Urinary bladder (tissue), 4 donors: ENCODE data around the gene RPS6KA2. TPM values are rescaled to one million over a fixed set of nuclear protein-coding genes. Genes with fewer than 3 reads are reported as not detected.

ENCODE experiments used
- DNase-seq: peaks from one replicate; pipeline ENCODE4 v3.0.0-alpha.2; 2015; ENCODE audit errors: extremely low spot score
- H3K27ac ChIP-seq: one replicate; pipeline ENCODE4 v1.5.1; 2013; ENCODE audit warnings: low read depth, mild to moderate bottlenecking, moderate library complexity
- H3K36me3 ChIP-seq: one replicate; pipeline ENCODE4 v1.6.1; 2013; ENCODE audit warnings: mild to moderate bottlenecking, moderate library complexity; ENCODE audit not compliant: insufficient read depth
- H3K4me1 ChIP-seq: one replicate; pipeline ENCODE4 v1.6.1; 2013; ENCODE audit warnings: mild to moderate bottlenecking, moderate library complexity; ENCODE audit not compliant: insufficient read depth
- H3K4me3 ChIP-seq: one replicate; pipeline ENCODE4 v1.5.1; 2013; ENCODE audit warnings: low read depth, low read length
- WGBS: extraction: QIAGEN DNeasy Blood & Tissue Kit; methylation state at CpG from one replicate; pipeline ENCODE4 v1.1.7; 2013; 5-methylcytosine and 5-hydroxymethylcytosine counted together
- polyA plus RNA-seq: library from polyadenylated mRNA; stranded (reverse); fragments of 200-250 nt; gene quantifications from one replicate; pipeline ENCODE4 v1.2.3, GENCODE V29; 2013
- total RNA-seq: library from RNA; depleted of rRNA; stranded (reverse); fragments of >200 nt; gene quantifications from one replicate; pipeline ENCODE4 v1.2.3, GENCODE V29; 2014
- donor health status: healthy with polysubstance abuse.
- donor health status: healthy.

Gene RPS6KA2
- total and polyA plus RNA-seq, 2 donors, result 34.7 to 67.0 TPM

DNA sequence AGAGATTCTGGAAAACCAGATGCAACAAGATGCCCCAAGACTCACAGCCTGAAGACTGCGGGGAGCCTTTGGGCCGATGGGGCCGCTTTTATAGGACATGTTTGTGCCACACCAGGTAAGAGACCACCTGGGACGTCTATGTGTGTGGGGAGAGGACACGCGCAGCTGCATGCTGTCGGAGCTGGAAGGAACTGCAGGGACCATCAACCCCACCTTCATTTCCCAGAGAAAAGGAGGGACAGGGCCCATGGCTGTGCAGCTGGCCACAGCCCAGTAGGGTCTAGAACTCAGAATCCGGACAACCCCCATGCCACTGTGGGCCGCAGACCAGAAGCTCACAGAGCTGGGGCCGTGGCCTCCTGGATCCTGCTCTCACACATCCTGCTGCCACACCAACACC is 144.0 kb downstream of the RPS6KA2 start:
- Histone ChIP-seq H3K36me3 (peaks cover 4% of the 10 kb centered on the region), H3K4me3 (no peak overlapping the region), H3K4me1 (no peaks in the 10 kb centered on the region), H3K27ac (no peak overlapping the region)
- DNase-seq, result no peak
- 91% methylated on average over 10 of the region's 10 CpGs for WGBS

DNA sequence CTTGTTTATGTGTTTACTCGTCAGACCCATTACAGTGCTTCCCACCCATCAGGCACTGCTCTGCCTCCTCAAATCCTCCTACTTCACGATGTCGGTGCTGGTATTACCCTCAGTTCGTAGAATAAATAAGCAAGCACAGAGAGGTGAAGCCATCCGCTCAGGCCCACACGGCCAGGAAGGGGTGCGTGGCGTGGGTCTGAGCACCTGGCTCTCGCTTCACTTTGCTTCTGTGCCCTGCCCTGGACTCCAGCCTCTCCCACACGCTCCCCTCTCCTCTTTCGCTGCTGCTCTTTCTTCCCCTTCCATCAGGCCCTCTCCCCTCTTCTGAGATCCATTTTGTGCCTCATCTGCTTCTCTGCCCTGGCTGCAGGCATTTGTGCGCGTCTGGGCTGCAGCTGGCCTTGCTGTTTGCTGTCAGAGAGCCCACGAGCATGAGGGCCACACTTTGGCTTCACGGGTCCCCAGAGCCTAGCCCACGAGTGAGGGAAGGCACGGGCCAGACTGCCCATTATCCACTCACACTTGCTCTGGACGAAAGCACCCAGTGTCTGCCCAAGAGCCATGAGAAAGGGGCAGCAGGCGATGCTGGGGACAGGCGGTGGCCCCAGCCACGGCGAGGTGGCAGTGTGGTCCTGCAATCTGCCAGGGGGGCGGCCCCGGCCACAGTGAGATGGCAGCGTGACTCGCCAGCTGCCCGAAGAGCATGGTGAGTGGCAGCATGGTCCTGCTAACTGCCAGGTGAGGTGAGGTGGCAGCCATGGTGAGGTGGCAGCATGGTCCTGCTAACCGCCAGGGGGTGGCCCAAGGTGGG is 148.1 kb downstream of the RPS6KA2 start:
- no peak for DNase-seq
- WGBS, result 88% methylated on average over 28 of the region's 28 CpGs
- Histone ChIP-seq H3K27ac (no peak overlapping the region), H3K4me1 (no peaks in the 10 kb centered on the region), H3K36me3 (peaks cover 2% of the 10 kb centered on the region), H3K4me3 (no peak overlapping the region)

DNA sequence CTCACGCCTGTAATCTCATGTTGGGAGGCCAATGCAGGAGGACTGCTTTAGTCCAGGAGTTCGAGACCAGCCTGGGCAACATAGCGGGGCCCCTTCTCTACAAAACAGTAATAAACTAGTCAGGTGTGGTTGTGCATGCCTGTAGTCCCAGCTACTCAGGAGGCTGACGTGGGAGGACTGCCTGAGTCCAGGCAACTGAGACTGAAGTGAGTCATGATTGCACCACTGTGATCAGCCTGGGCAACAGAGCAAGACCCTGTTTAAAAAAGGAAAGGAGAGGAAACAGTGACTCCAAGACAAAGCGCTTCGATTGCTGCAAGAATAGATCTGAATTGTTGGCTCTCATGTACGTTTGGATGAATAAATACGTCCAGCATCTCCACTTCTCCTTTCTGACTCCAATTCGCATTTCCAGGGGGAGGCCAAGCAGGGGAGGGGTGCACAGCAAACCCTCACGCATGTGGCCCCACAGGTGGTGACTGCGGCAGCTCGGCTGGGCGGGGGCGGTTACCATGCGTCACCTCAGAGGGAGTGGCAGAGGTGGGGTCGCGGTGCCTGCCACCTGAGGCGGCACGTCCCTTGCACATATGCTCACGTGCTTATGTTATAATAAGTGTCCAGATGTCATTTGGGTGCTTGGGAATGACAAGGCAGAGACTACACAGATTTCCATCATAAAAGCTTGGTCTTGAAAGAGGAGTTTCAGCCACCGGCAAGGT is 149.2 kb downstream of the RPS6KA2 start:
- DNase-seq, result no peak
- Histone ChIP-seq H3K27ac (no peak overlapping the region), H3K4me3 (no peak overlapping the region), H3K36me3 (peaks cover 2% of the 10 kb centered on the region), H3K4me1 (no peaks in the 10 kb centered on the region)
- 94% methylated on average over 21 of the region's 21 CpGs for WGBS

DNA sequence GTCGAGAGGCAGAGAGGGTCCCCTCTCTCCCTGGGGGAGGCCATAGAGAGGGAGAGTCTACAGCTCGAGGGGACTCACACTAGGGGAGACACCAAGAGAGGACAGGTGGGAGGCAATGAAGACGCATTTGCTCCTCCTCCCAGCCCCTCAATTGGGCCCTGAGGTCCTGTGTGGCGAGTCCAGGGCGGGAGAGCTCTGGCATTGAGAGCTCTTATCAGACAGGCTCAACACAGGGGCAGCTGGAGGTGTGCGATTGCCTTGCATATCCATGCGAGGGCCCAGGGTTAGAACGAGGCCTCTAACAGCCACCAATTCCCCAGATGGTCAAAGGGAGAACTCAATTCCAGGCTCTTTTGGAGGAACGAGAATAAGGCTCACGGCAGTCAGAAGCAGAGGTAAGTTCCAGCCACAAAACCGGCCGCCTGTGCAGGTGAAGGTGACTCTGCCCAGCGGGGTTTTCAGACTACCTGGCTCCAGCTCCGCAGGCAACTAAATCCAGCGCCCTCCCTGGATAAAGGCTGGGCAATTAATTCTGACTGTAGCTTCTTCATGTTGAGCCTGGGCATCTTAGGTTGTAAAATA is 150.3 kb downstream of the RPS6KA2 start:
- no peak overlapping the region for H3K4me3 ChIP-seq
- no peaks in the 10 kb centered on the region for H3K4me1 ChIP-seq
- 89% methylated on average over 15 of the region's 15 CpGs for WGBS
- no peak overlapping the region for H3K27ac ChIP-seq
- DNase-seq, result no peak
- peaks cover 2% of the 10 kb centered on the region for H3K36me3 ChIP-seq

DNA sequence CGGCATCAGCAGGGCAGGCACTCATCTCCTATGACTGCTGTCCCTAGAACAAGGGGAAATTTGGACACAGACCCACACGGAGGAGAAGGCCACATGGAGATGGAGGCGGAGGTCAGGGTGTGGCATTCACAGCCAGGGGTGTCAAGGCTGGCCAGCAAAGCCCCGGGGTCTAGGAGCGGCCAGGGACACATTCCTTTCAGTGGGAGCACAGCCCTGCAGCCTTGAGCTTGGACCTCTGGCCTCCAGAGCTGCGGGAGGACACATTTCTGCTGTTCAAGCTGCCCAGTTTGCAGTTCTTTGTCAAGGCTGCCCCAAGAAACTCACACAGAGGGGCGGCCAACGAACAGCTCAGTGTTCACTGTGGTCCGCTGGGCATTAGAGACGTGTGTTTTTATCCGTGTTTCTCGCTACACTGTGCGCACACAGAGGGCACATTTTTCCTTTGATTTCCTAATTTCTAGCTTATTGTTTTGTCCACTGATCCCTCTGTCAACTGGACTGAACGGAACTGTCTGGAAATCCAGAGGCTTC is 150.9 kb downstream of the RPS6KA2 start:
- H3K36me3 ChIP-seq, result peaks cover 3% of the 10 kb centered on the region
- no peaks in the 10 kb centered on the region for H3K4me1 ChIP-seq
- WGBS, result 90% methylated on average over 14 of the region's 14 CpGs
- H3K27ac ChIP-seq, result no peak overlapping the region
- no peak for DNase-seq
- no peak overlapping the region for H3K4me3 ChIP-seq

DNA sequence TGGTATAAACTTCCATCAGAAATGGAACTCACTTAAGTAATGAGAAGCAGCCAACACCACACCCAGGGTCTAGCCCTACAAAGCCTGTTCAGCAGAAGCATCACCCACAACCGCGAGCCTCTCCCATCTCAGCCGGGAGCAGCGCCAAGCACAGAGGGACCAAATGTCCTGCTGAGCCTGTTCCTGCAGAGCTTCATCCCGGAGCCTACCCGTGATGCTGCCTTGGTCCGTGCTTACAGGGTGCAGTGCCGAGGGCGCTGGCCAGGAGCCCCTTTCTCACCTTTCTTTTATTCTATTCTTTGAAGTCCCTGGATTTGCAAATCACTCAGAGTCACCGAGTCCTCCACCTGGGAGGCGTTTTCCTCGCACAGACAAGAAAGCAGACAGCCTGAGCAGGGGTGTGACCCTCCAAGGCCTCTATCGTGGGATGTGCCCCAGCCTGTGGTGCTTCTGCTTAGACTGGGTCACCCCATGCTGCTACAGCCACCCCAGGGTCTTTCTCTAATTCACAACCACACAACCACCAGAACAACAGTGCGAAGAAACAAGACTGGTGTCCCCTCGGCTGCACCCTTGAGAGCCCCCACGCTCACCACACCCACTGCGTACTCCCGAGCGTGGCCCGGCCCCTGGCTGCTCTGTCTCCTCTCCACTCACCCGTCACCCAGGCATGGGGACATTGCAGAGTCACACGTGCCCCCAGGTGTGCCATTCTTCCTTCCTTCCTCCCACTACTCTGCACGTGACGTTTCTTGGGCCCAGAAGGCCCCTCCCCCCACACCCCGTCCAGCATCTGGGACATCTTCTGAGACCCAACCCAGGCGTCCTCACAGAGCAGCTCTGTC is 152.1 kb downstream of the RPS6KA2 start:
- Histone ChIP-seq H3K27ac (no peak overlapping the region), H3K4me1 (no peaks in the 10 kb centered on the region), H3K36me3 (peaks cover 3% of the 10 kb centered on the region), H3K4me3 (no peak overlapping the region)
- 78% methylated on average over 26 of the region's 26 CpGs for WGBS
- DNase-seq, result no peak

DNA sequence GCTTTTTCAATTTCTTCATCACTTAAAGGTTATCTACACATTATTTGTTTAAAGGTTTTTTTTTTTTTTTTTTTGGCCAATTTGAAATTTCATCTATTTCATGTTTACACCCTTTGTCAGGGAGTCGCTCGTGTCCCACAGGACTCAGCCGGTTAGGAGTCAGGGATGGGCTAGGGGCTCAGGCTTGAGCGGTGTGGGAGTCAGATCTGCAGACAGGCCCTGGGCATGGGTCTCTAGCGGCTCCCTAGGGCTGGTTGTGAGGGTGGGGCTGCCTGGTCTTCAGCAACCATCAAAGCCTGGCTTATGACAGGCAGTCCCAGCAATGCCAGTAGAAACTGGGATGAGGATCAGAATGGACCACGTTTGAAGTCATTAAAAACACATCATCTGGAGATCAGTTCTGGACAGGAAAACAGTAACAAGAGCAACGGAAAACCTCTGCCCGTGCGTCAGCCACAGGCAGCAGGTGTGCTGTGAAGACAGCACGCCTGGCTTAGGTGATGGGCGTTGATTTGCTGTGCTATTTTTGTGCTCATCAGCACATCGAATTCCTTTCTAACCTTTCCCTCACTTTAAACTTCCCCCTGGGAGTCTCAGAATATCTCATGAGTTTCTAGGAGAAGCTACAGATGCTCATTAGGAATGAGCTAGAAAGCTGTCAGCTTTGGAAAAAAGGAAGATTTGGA is 153.0 kb downstream of the RPS6KA2 start:
- Histone ChIP-seq H3K27ac (no peak overlapping the region), H3K4me3 (no peak overlapping the region), H3K4me1 (no peaks in the 10 kb centered on the region), H3K36me3 (peaks cover 1% of the 10 kb centered on the region)
- DNase-seq, result no peak
- 83% methylated on average over 12 of the region's 12 CpGs for WGBS

DNA sequence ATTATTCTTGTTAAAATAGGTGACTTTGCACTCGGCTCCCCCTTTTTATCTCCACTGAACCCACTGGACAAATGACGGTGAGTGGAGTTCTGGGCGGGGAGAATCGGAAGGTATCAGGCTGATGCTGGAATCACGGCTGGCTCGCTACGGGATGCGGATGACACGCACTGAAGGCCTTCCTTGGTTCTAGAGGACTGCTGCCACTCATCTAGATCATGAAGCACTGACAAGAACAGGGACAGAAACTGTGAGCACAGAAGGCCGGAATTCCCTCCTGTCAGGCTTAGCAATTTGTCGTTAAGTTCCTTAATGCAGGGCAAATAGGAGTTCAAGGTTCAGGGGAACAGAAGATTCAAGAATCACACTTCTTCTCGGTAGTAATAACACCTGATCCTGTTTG is 154.4 kb downstream of the RPS6KA2 start:
- Histone ChIP-seq H3K4me3 (no peak overlapping the region), H3K36me3 (peaks cover 1% of the 10 kb centered on the region), H3K27ac (no peak overlapping the region), H3K4me1 (no peaks in the 10 kb centered on the region)
- no peak for DNase-seq
- WGBS, result 86% methylated on average over 12 of the region's 12 CpGs

- H3K27ac ChIP-seq, result no peak overlapping the region
- no peak overlapping the region for H3K4me3 ChIP-seq
- no peaks in the 10 kb centered on the region for H3K4me1 ChIP-seq
- WGBS, result 85% methylated on average over 10 of the region's 10 CpGs
- no peak for DNase-seq
- peaks cover 1% of the 10 kb centered on the region for H3K36me3 ChIP-seq
Measured at GRCh38 chr6:166471797-166472260, 155.2 kb downstream of the RPS6KA2 start.

DNA sequence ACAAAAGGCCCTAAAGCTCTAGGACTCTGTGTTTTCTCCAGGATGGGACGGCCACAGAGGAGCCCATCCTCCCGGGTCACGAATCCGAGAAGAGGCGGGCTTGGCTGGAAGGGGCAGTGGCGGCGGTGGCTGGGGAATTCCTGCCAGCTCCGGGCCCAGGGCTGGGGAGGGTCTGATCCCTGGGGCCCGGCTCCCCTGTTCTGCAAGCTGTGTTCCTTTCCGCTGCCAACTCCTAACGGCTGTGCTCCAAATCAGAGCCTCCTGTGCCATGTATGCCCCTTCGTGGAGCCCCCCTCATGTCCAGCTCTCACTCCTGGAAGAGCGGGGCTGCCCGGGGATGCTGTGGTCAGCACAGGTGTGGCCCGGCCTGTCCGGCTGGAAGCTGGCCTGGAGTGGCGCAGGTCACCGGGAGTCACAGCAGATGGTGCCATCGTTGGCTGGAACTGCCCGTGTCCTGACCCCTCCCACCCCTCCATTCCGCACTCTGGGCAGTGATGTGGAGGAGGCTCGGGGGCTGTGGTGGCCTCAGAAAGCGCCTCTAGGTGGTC is 156.1 kb downstream of the RPS6KA2 start:
- Histone ChIP-seq H3K4me3 (no peak overlapping the region), H3K36me3 (peaks cover 1% of the 10 kb centered on the region), H3K27ac (no peak overlapping the region), H3K4me1 (no peaks in the 10 kb centered on the region)
- DNase-seq, result no peak
- 89% methylated on average over 23 of the region's 23 CpGs for WGBS

DNA sequence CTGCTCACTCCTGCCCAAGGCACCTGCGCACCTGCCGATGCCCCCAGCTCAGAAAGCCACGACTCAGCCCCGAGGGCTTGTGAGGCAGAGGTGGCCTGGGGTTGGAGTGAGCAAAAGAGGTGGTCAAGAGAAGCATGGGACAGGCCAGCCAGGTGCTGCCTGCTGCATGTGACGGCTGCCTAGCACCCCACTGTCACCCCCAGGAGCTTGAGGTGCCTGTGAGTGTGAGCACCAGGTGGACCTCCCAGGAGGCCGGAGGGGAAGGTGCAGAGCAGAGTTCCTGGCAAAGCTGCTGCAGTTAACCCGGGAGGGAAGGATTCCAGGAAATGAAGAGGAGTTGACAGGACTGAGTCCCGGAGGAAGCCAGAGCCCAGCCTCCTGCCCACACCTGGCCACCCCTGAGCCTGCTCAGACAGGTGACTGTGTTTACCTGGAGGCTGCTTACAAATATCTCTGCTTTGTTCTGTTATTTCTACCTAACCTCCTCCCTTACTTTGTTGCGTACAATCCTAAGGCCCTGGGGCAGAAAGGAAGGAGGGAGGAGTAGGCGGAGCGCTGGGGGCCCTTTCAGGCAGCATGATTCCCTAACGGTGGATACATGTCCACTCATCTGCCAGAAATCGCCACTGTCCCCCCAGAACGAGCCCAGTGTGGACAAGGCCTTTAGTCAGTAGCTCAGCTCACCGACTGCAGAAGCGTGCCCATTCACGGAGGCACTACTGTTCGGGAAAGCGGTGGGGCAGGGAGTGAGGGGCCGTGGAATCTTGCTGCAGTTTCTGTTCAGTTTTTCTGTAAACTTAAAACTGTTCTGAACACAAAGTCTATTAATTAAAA is 156.8 kb downstream of the RPS6KA2 start:
- DNase-seq, result no peak
- Histone ChIP-seq H3K4me1 (no peaks in the 10 kb centered on the region), H3K4me3 (no peak overlapping the region), H3K36me3 (peaks cover 1% of the 10 kb centered on the region), H3K27ac (no peak overlapping the region)
- WGBS, result 88% methylated on average over 20 of the region's 20 CpGs
